BLaER1 (cell line): ENCODE data around the gene PDE10A.

Experiments
- H3K27ac ChIP-seq: shearing (Covaris generic); formaldehyde crosslinking; 2 replicates; pipeline ENCODE4 v1.8.1; 2022
- H3K27me3 ChIP-seq: shearing (Covaris generic); formaldehyde crosslinking; 2 replicates; pipeline ENCODE4 v1.8.1; 2022
- H3K36me3 ChIP-seq: shearing (Covaris generic); formaldehyde crosslinking; 2 replicates; pipeline ENCODE4 v1.8.1; 2022
- H3K4me1 ChIP-seq: shearing (Covaris generic); formaldehyde crosslinking; 2 replicates; pipeline ENCODE4 v1.8.1; 2022
- H3K4me2 ChIP-seq: shearing (Covaris generic); formaldehyde crosslinking; 2 replicates; pipeline ENCODE4 v1.8.1; 2022
- H3K4me3 ChIP-seq: shearing (Covaris generic); formaldehyde crosslinking; 2 replicates; pipeline ENCODE4 v1.8.1; 2022
- H3K9ac ChIP-seq: shearing (Covaris generic); formaldehyde crosslinking; 2 replicates; pipeline ENCODE4 v1.8.1; 2022
- H3K9me3 ChIP-seq: shearing (Covaris generic); formaldehyde crosslinking; 2 replicates; pipeline ENCODE4 v1.8.1; 2022
- H4K20me1 ChIP-seq: shearing (Covaris generic); formaldehyde crosslinking; 2 replicates; pipeline ENCODE4 v1.8.1; 2022
- Cebpa-rat ChIP-seq: shearing (Covaris generic); IDR thresholded peaks from 2 replicates; pipeline ENCODE4 v1.8.1; 2022

Gene PDE10A

GRCh38 chr6:165697171-165697570 lies 34.1 kb upstream of the PDE10A start:
- no peak for TF ChIP-seq Cebpa-rat
- Histone ChIP-seq H3K27me3 (no peaks in the 10 kb centered on the region), H3K27ac (no peak overlapping the region), H3K9ac (no peak overlapping the region), H3K4me1 (no peaks in the 10 kb centered on the region), H3K9me3 (peaks cover 6% of the 10 kb centered on the region; the same call in 1 of the 2 replicates), H3K36me3 (no peaks in the 10 kb centered on the region), H3K4me2 (no peak overlapping the region), H3K4me3 (no peak overlapping the region), H4K20me1 (no peaks in the 10 kb centered on the region)

- no peak overlapping the region for H3K9ac ChIP-seq
- no peak overlapping the region for H3K27ac ChIP-seq
- H3K27me3 ChIP-seq, result no peaks in the 10 kb centered on the region
- no peak overlapping the region for H3K4me3 ChIP-seq
- H3K9me3 ChIP-seq, result peaks cover 6% of the 10 kb centered on the region; the same call in 1 of the 2 replicates
- TF ChIP-seq Cebpa-rat, result no peak
- no peak overlapping the region for H3K4me2 ChIP-seq
- no peaks in the 10 kb centered on the region for H4K20me1 ChIP-seq
- H3K36me3 ChIP-seq, result no peaks in the 10 kb centered on the region
- H3K4me1 ChIP-seq, result no peaks in the 10 kb centered on the region
Measured at GRCh38 chr6:165695722-165696515, 32.9 kb upstream of the PDE10A start.

- TF ChIP-seq Cebpa-rat, result no peak
- Histone ChIP-seq H4K20me1 (no peaks in the 10 kb centered on the region), H3K27ac (no peak overlapping the region), H3K4me3 (no peak overlapping the region), H3K36me3 (no peaks in the 10 kb centered on the region), H3K4me1 (no peaks in the 10 kb centered on the region), H3K27me3 (no peaks in the 10 kb centered on the region), H3K9ac (no peak overlapping the region), H3K4me2 (no peak overlapping the region), H3K9me3 (peaks cover 6% of the 10 kb centered on the region; the same call in 1 of the 2 replicates)
Measured at GRCh38 chr6:165694296-165694695, 31.3 kb upstream of the PDE10A start.

GRCh38 chr6:165692106-165692653 lies 29.1 kb upstream of the PDE10A start:
- Histone ChIP-seq H3K9ac (no peak overlapping the region), H3K36me3 (no peaks in the 10 kb centered on the region), H4K20me1 (no peaks in the 10 kb centered on the region), H3K9me3 (no peaks in the 10 kb centered on the region), H3K4me2 (no peak overlapping the region), H3K27ac (no peak overlapping the region), H3K4me1 (no peaks in the 10 kb centered on the region), H3K4me3 (no peak overlapping the region), H3K27me3 (no peaks in the 10 kb centered on the region)
- TF ChIP-seq Cebpa-rat, result no peak

- no peaks in the 10 kb centered on the region for H3K9me3 ChIP-seq
Measured at GRCh38 chr6:165689699-165690098, 26.7 kb upstream of the PDE10A start.

GRCh38 chr6:165686596-165687365 lies 23.7 kb upstream of the PDE10A start:
- H3K4me2 ChIP-seq, result no peak overlapping the region
- TF ChIP-seq Cebpa-rat, result no peak
- H3K4me3 ChIP-seq, result no peak overlapping the region
- H3K4me1 ChIP-seq, result peaks cover 5% of the 10 kb centered on the region
- no peak overlapping the region for H3K9ac ChIP-seq
- no peaks in the 10 kb centered on the region for H4K20me1 ChIP-seq
- no peaks in the 10 kb centered on the region for H3K27me3 ChIP-seq
- no peaks in the 10 kb centered on the region for H3K9me3 ChIP-seq
- no peak overlapping the region for H3K27ac ChIP-seq
- no peaks in the 10 kb centered on the region for H3K36me3 ChIP-seq

More at GRCh38 chr6:165689699-165690098, 26.7 kb upstream of the PDE10A start:
- H3K27me3 ChIP-seq, result no peaks in the 10 kb centered on the region
- H3K4me2 ChIP-seq, result no peak overlapping the region
- no peaks in the 10 kb centered on the region for H4K20me1 ChIP-seq
- H3K4me3 ChIP-seq, result no peak overlapping the region
- no peak overlapping the region for H3K9ac ChIP-seq
- no peaks in the 10 kb centered on the region for H3K36me3 ChIP-seq
- no peak for TF ChIP-seq Cebpa-rat
- no peak overlapping the region for H3K27ac ChIP-seq
- H3K4me1 ChIP-seq, result no peaks in the 10 kb centered on the region

- no peaks in the 10 kb centered on the region for H3K36me3 ChIP-seq
- H3K4me1 ChIP-seq, result peaks cover 19% of the 10 kb centered on the region
- H3K4me3 ChIP-seq, result no peak overlapping the region
- no peak for TF ChIP-seq Cebpa-rat
- H3K27me3 ChIP-seq, result no peaks in the 10 kb centered on the region
- no peaks in the 10 kb centered on the region for H4K20me1 ChIP-seq
- H3K4me2 ChIP-seq, result no peak overlapping the region
- H3K27ac ChIP-seq, result no peak overlapping the region
- no peaks in the 10 kb centered on the region for H3K9me3 ChIP-seq
- H3K9ac ChIP-seq, result no peak overlapping the region
Measured at GRCh38 chr6:165685302-165685701, 22.3 kb upstream of the PDE10A start.

GRCh38 chr6:165684333-165684732 lies 21.3 kb upstream of the PDE10A start:
- no peaks in the 10 kb centered on the region for H3K9me3 ChIP-seq
- H3K27ac ChIP-seq, result no peak overlapping the region
- H3K9ac ChIP-seq, result no peak overlapping the region
- H3K4me3 ChIP-seq, result no peak overlapping the region
- H3K4me1 ChIP-seq, result peaks cover 21% of the 10 kb centered on the region
- H3K36me3 ChIP-seq, result no peaks in the 10 kb centered on the region
- no peak overlapping the region for H3K4me2 ChIP-seq
- H4K20me1 ChIP-seq, result no peaks in the 10 kb centered on the region
- no peaks in the 10 kb centered on the region for H3K27me3 ChIP-seq
- TF ChIP-seq Cebpa-rat, result no peak

- Histone ChIP-seq H3K4me1 (peaks cover 21% of the 10 kb centered on the region), H3K4me2 (peak overlapping the region; percentile 36), H3K36me3 (no peaks in the 10 kb centered on the region), H4K20me1 (no peaks in the 10 kb centered on the region), H3K27ac (no peak overlapping the region), H3K4me3 (no peak overlapping the region), H3K27me3 (no peaks in the 10 kb centered on the region), H3K9ac (no peak overlapping the region), H3K9me3 (no peaks in the 10 kb centered on the region)
- TF ChIP-seq Cebpa-rat, result no peak
Measured at GRCh38 chr6:165680975-165681374, 17.9 kb upstream of the PDE10A start.

- no peaks in the 10 kb centered on the region for H3K27me3 ChIP-seq
- H3K27ac ChIP-seq, result no peak overlapping the region
- H3K9me3 ChIP-seq, result no peaks in the 10 kb centered on the region
- H4K20me1 ChIP-seq, result no peaks in the 10 kb centered on the region
- no peak overlapping the region for H3K4me3 ChIP-seq
- peaks cover 21% of the 10 kb centered on the region for H3K4me1 ChIP-seq
- no peaks in the 10 kb centered on the region for H3K36me3 ChIP-seq
- no peak overlapping the region for H3K4me2 ChIP-seq
- TF ChIP-seq Cebpa-rat, result no peak
- H3K9ac ChIP-seq, result no peak overlapping the region
Measured at GRCh38 chr6:165679326-165679725, 16.3 kb upstream of the PDE10A start.
